ENCODE data around the gene CLDN15. TPM values are rescaled to one million over a fixed set of nuclear protein-coding genes. Genes with fewer than 3 reads are reported as not detected.
"Not testable (repeated sequence)": the region's sequence is repeated elsewhere in the genome, so short reads cannot be mapped to it uniquely, and the experiment has no call there.

Gene CLDN15
- total RNA-seq, 1 donor: 4.5 TPM

DNA sequence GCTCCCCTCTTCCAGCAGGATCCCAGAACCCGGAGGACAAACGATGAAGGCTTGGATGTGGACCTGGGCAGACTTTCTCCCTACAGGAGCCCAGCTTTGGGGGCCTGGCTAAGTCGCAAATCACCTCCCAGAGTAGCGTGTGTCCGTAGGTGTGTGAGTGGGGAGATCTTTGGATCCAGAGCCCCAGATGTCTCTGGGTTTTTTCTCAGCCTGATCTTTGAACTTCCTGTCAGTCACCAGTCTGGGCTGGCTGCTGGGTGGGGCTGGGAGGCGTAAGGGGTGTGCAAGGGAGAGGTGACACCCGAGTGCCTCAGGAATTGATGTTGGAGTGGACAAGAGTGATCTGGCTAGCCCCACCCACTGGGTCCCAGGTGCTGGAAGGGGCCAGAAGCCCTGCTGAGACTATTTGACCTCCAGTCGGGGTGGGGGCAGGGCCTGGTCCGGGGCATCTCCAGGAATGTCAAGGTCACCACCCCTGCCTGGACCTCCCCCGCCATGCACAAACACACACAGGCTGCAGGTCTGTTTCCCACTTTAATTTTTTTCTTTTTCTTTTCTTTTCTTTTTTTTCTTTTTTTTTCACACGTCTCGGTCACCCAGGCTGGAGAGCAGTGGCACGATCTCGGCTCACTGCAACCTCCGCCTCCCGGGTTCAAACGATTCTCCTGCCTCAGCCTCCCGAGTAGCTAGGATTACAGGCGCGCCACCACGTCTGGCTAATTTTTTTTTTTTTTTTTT lies 36.6 kb downstream of the CLDN15 start, which contains the start of gene MOGAT3:
TSS of gene MOGAT3 (minus strand) at position 175 of the 738 bp plus-strand sequence. CDS start 182 bp downstream, outside the sequence.
- Histone ChIP-seq H3K27me3 (ENCODE audit: insufficient read depth, low read length) (peaks cover 17% of the 10 kb centered on the region), H3K4me3 (ENCODE audit: low read length) (no peak within 1 kb of the TSS)

DNA sequence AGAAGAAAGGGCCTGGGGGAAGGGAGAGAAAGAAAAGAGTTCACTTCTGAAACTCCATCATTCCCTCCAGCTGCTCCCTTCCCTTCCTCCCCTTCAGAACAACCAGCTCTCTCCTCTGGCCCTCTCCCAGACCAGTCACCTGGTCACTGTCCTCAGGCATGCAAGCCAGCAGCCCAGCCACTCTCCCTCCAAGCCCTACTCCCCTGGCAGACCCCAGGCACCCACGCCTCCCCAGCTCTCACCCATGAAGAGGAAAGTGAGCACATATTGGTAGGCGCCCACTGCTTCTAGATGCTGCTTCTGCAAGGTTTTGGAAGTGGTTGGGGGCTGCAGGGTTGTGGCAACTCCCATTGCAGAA lies 37.1 kb downstream of the CLDN15 start:
- no peaks in the 10 kb centered on the region for H3K9me3 ChIP-seq (ENCODE audit: low read depth, low read length)
- H3K4me3 ChIP-seq (ENCODE audit: low read length): no peak overlapping the region
- H3K4me1 ChIP-seq (ENCODE audit: insufficient read depth, low read length): peaks cover 25% of the 10 kb centered on the region
- H3K27me3 ChIP-seq (ENCODE audit: insufficient read depth, low read length): peaks cover 17% of the 10 kb centered on the region

More for the DNA sequence above, 36.6 kb downstream of the CLDN15 start, which contains the start of gene MOGAT3:
- H3K4me1 ChIP-seq (ENCODE audit: insufficient read depth, low read length): peaks cover 25% of the 10 kb centered on the region
- H3K9me3 ChIP-seq (ENCODE audit: low read depth, low read length): no peaks in the 10 kb centered on the region

DNA sequence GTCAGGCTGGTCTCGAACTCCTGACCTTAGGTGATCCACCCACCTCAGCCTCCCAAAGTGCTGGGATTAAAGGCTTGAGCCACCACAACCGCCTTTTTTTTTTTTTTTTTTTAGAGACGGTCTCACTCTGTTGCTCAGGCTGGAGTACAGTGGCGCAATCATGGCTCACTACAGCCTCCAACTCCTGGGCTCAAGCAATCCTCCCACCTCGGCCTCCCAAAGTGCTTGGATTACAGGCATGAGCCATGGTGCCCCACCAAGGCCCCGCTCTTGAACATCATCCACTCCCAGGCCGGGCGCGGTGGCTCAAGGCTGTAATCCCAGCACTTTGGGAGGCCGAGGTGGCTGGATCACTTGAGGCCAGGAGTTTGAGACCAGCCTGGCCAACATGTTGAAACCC lies 38.1 kb downstream of the CLDN15 start:
- peaks cover 25% of the 10 kb centered on the region for H3K4me1 ChIP-seq (ENCODE audit: insufficient read depth, low read length)
- H3K4me3 ChIP-seq (ENCODE audit: low read length); H3K9me3 ChIP-seq (ENCODE audit: low read depth, low read length): not testable (repeated sequence)
- H3K27me3 ChIP-seq (ENCODE audit: insufficient read depth, low read length): peaks cover 17% of the 10 kb centered on the region

DNA sequence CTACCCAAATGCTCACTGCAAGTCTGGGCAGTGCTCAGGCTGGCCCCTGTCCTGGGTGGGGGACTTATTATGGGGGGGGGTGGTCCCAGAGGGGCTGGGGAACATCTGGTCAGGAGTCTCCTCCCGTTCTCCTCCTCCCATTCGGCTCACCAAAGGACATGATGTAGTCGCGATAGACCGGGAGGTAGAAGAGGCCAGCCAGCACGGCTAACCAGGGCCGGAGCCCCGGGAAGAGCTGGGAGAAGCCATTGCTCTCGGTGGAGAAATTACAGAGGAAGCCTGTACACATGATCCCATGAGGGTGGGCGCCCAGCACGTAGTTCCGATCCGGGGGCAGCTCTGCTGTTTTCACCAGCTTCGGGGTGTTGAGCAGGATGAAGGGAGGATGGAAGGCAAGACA lies 39.1 kb downstream of the CLDN15 start:
- H3K27me3 ChIP-seq (ENCODE audit: insufficient read depth, low read length): peaks cover 17% of the 10 kb centered on the region
- H3K4me3 ChIP-seq (ENCODE audit: low read length): no peak overlapping the region
- H3K9me3 ChIP-seq (ENCODE audit: low read depth, low read length): no peaks in the 10 kb centered on the region
- H3K4me1 ChIP-seq (ENCODE audit: insufficient read depth, low read length): peaks cover 16% of the 10 kb centered on the region

DNA sequence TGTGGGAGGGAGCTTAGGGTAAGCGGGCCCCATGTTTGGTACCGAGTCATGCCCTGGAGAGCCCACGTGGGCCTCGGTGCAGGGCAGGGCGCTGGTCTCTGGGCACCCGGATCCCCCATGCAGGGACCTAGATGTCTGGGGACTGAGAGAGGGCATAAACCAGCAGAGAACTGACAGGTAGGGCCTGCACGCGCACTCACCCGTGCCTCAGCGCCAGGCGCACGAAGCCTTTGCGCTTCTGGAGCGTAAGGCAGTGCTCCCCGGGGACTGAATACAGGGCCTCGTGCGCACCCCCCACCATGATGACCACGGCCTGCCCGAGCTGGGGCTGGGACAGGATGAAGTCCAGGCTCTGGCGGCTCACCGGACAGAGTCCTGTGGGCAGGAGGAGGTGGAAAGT lies 39.6 kb downstream of the CLDN15 start:
- H3K4me3 ChIP-seq (ENCODE audit: low read length): no peak overlapping the region
- H3K9me3 ChIP-seq (ENCODE audit: low read depth, low read length): no peaks in the 10 kb centered on the region
- peaks cover 17% of the 10 kb centered on the region for H3K27me3 ChIP-seq (ENCODE audit: insufficient read depth, low read length)
- peaks cover 13% of the 10 kb centered on the region for H3K4me1 ChIP-seq (ENCODE audit: insufficient read depth, low read length)

DNA sequence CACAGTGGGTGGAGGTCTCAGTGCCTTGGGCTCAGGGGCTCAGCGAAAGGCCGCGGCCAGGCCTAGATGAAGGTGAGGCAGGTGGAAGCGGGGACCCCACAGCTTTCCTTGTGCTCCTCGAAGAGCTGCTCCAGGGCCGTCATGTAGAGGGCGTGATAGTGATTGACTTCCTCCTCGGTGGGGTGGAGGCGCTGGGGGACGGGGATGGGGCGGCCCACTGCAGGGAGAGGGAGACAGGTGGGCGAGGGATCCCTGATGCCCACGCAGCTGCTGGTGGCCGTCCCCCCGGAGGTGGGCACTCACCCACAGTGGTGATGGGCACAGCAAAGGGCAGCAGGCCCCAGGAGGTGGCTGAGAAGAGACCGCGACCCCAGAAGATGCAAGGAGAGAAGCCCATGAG lies 41.7 kb downstream of the CLDN15 start:
- peaks cover 2% of the 10 kb centered on the region for H3K4me1 ChIP-seq (ENCODE audit: insufficient read depth, low read length)
- H3K27me3 ChIP-seq (ENCODE audit: insufficient read depth, low read length): peaks cover 6% of the 10 kb centered on the region
- H3K4me3 ChIP-seq (ENCODE audit: low read length): no peak overlapping the region
- no peaks in the 10 kb centered on the region for H3K9me3 ChIP-seq (ENCODE audit: low read depth, low read length)

DNA sequence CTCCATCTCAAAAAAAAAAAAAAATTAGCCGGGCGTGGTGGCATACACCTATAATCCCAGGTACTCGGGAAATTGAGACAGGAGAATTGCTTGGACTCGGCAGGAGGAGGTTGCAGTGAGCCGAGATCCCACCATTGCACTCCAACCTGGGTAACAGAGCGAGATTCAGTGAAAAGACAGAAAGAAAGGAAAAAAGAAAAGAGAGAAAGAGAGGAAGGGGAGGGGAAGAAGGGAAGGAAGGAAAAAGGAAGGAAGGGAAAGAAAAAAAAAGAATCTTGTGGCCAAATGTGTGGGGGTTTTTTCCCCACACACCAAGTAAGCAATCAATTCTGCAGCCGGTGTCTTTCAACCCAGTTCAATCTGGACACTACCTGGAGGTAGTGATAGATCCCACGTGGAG lies 48.5 kb downstream of the CLDN15 start:
- no peak overlapping the region for H3K4me3 ChIP-seq (ENCODE audit: low read length)
- H3K4me1 ChIP-seq (ENCODE audit: insufficient read depth, low read length): peaks cover 6% of the 10 kb centered on the region
- no peaks in the 10 kb centered on the region for H3K9me3 ChIP-seq (ENCODE audit: low read depth, low read length)
- H3K27me3 ChIP-seq (ENCODE audit: insufficient read depth, low read length): peaks cover 9% of the 10 kb centered on the region

DNA sequence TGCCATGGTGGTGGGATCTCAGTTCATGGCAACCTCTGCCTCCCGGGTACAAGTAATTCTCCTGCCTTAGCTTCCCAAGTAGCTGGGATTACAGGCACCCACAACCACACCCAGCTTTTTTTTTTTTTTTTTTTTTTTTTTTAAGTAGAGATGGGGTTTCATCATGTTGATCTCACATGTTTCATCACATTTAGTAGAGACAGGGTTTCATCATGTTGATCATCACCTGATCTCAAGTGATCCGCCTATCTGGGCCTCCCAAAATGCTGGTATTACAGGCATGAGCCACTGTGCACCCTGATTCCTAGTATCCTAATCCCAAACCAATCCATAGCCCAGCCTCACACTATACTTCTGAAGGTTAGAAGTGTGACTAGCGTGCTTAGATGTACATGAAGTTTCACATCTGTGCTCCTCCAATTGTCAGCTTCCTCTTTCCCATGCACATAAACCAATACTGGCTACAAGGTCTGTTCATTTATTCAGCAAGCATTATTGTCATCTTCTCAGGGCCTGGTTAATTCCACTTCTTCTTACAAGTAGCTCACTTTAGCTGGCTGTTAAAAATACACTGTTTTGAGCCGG lies 50.7 kb downstream of the CLDN15 start:
- Histone ChIP-seq H3K4me3 (ENCODE audit: low read length) (no peak overlapping the region), H3K27me3 (ENCODE audit: insufficient read depth, low read length) (peaks cover 16% of the 10 kb centered on the region), H3K4me1 (ENCODE audit: insufficient read depth, low read length) (peaks cover 6% of the 10 kb centered on the region), H3K9me3 (ENCODE audit: low read depth, low read length) (no peaks in the 10 kb centered on the region)

DNA sequence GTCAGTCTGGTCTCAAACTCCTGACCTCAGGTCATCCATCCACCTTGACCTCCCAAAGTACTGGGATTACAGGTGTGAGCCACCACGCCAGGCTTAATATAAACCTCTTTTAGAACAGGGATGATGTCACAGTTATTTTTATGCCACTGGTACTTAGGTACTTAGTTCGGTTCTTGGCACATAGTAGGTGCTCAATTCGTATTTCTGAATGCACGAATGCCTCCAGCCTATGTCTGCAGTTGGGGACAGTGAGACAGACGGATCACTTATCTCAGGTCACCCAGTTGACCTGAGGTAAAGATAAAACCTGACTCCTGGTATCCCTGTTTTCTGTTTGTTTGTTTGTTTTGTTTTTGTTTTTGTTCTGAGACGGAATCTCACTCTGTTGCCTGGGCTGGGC lies 51.4 kb downstream of the CLDN15 start:
- Histone ChIP-seq H3K4me3 (ENCODE audit: low read length) (no peak overlapping the region), H3K9me3 (ENCODE audit: low read depth, low read length) (no peaks in the 10 kb centered on the region), H3K4me1 (ENCODE audit: insufficient read depth, low read length) (peaks cover 6% of the 10 kb centered on the region), H3K27me3 (ENCODE audit: insufficient read depth, low read length) (peaks cover 20% of the 10 kb centered on the region)

DNA sequence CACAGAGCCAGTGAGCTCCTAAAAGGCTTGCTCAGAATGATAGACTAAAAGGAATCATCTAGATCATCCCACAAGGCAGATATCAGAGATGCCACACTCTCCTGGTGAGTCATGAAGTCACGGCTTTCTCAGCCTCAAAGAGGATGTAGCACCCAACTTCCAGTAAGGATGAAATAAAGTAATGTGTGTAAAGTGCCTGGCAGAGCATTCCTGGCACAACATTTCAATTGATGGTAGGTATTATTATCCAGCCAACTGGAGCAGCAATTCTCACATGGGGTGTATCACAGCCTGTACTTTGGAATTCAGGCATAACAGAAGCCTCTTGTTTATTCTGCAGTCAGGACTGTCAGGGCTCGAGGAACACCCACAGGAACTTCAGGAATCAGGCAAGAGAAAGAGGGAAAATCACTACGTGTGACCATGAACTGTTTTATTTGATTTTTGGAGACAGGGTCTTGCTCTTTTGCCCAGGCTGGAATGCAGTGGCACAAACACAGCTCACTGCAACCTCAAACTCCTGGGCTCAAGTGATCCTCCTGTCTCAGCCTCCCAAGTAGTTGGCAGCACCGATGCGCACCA lies 52.3 kb downstream of the CLDN15 start:
- Histone ChIP-seq H3K4me1 (ENCODE audit: insufficient read depth, low read length) (peaks cover 6% of the 10 kb centered on the region), H3K9me3 (ENCODE audit: low read depth, low read length) (no peaks in the 10 kb centered on the region), H3K27me3 (ENCODE audit: insufficient read depth, low read length) (peaks cover 28% of the 10 kb centered on the region), H3K4me3 (ENCODE audit: low read length) (no peak overlapping the region)

Other genes with a start within 250 kb of the CLDN15 start
- under 0.01 TPM for gene MUC17, start 217.7 kb downstream of the CLDN15 start, total RNA-seq
- gene TRIM56, start 152.3 kb downstream of the CLDN15 start, total RNA-seq: 10.4 TPM
- gene SERPINE1, start 110.7 kb downstream of the CLDN15 start, total RNA-seq: 2.3 TPM
- 5.0 TPM for gene AP1S1, start 83.3 kb downstream of the CLDN15 start, total RNA-seq
- gene VGF, start 72.2 kb downstream of the CLDN15 start, total RNA-seq: not detected
- gene NAT16, start 57.5 kb downstream of the CLDN15 start, total RNA-seq: not detected
- gene MOGAT3, start 36.8 kb downstream of the CLDN15 start, total RNA-seq: not detected
- 8.7 TPM for gene PLOD3, start 20.2 kb downstream of the CLDN15 start, total RNA-seq
- gene ZNHIT1, start 19.6 kb downstream of the CLDN15 start, total RNA-seq: 28.1 TPM
- 83.9 TPM for gene FIS1, start 7.3 kb upstream of the CLDN15 start, total RNA-seq
- 1.5 TPM for gene IFT22, start 84.0 kb upstream of the CLDN15 start, total RNA-seq
- 0.21 TPM for gene COL26A1, start 125.1 kb upstream of the CLDN15 start, total RNA-seq